ENCODE data around the gene CD7. TPM values are rescaled to one million over a fixed set of nuclear protein-coding genes. Genes with fewer than 3 reads are reported as not detected.
A peak's percentile ranks its signal among the peaks of the same experiment; 100 is the strongest.

CD7 gene
- total RNA-seq, 1 donor from 2014 or later: 345 TPM

GRCh38 chr17:82309656-82310570, 7.5 kb downstream of the CD7 start:
- Mint-ChIP-seq H3K36me3 (ENCODE audit: low read depth) (peaks cover 15% of the 10 kb centered on the region), H3K27ac (peak overlapping the region; percentile 2)

GRCh38 chr17:82305727-82306300, 11.6 kb downstream of the CD7 start:
- DNase-seq (ENCODE audit: low spot score): no peak
- intact Hi-C loops (cut with micrococcal nuclease): loop anchor here (1.0 kb wide), 1 partner anchor 8 kb away; no protein-coding TSS in a partner anchor
- Mint-ChIP-seq H3K27me3 (ENCODE audit: low read depth) (peaks cover 3% of the 10 kb centered on the region), H3K4me1 (ENCODE audit: low read depth) (peaks cover 34% of the 10 kb centered on the region), H3K9me3 (no peaks in the 10 kb centered on the region), H3K27ac (peak overlapping the region; percentile 88), H3K36me3 (ENCODE audit: low read depth) (no peaks in the 10 kb centered on the region), H3K4me3 (ENCODE audit: low read depth) (no peak overlapping the region)

More at GRCh38 chr17:82309656-82310570, 7.5 kb downstream of the CD7 start:
- no peak overlapping the region for H3K4me3 Mint-ChIP-seq (ENCODE audit: low read depth)
- DNase-seq (ENCODE audit: low spot score): no peak
- H3K27me3 Mint-ChIP-seq (ENCODE audit: low read depth): peaks cover 3% of the 10 kb centered on the region
- H3K4me1 Mint-ChIP-seq (ENCODE audit: low read depth): peaks cover 18% of the 10 kb centered on the region
- H3K9me3 Mint-ChIP-seq: no peaks in the 10 kb centered on the region
- intact Hi-C loops (cut with micrococcal nuclease): no loop called here

- no peak overlapping the region for H3K4me3 Mint-ChIP-seq (ENCODE audit: low read depth)
- H3K4me1 Mint-ChIP-seq (ENCODE audit: low read depth): peaks cover 42% of the 10 kb centered on the region
- H3K9me3 Mint-ChIP-seq: no peaks in the 10 kb centered on the region
- no peaks in the 10 kb centered on the region for H3K36me3 Mint-ChIP-seq (ENCODE audit: low read depth)
- intact Hi-C loops (cut with micrococcal nuclease): no loop called here
- H3K27ac Mint-ChIP-seq: peak overlapping the region; percentile 81
- no peak for DNase-seq (ENCODE audit: low spot score)
- peaks cover 3% of the 10 kb centered on the region for H3K27me3 Mint-ChIP-seq (ENCODE audit: low read depth)
Measured at GRCh38 chr17:82304826-82305726, 12.3 kb downstream of the CD7 start.

GRCh38 chr17:82303944-82304808, 13.2 kb downstream of the CD7 start:
- H3K27ac Mint-ChIP-seq: peak overlapping the region; percentile 67
- no peaks in the 10 kb centered on the region for H3K9me3 Mint-ChIP-seq
- no peak overlapping the region for H3K4me3 Mint-ChIP-seq (ENCODE audit: low read depth)
- peaks cover 3% of the 10 kb centered on the region for H3K27me3 Mint-ChIP-seq (ENCODE audit: low read depth)
- DNase-seq (ENCODE audit: low spot score): no peak
- H3K4me1 Mint-ChIP-seq (ENCODE audit: low read depth): peaks cover 49% of the 10 kb centered on the region
- no peaks in the 10 kb centered on the region for H3K36me3 Mint-ChIP-seq (ENCODE audit: low read depth)
- intact Hi-C loops (cut with micrococcal nuclease): no loop called here

- Mint-ChIP-seq H3K27ac (peak overlapping the region; percentile 77), H3K36me3 (ENCODE audit: low read depth) (no peaks in the 10 kb centered on the region), H3K4me1 (ENCODE audit: low read depth) (peaks cover 56% of the 10 kb centered on the region), H3K4me3 (ENCODE audit: low read depth) (peak overlapping the region; percentile 67), H3K9me3 (no peaks in the 10 kb centered on the region), H3K27me3 (ENCODE audit: low read depth) (peaks cover 3% of the 10 kb centered on the region)
- no peak for DNase-seq (ENCODE audit: low spot score)
- intact Hi-C loops (cut with micrococcal nuclease): loop anchor here (1.0 kb wide), 1 partner anchor 14 kb away; the partner anchor contains the start of gene CD7
Measured at GRCh38 chr17:82302991-82303943, 14.1 kb downstream of the CD7 start.

- H3K27me3 Mint-ChIP-seq (ENCODE audit: low read depth): no peaks in the 10 kb centered on the region
- H3K9me3 Mint-ChIP-seq: no peaks in the 10 kb centered on the region
- H3K36me3 Mint-ChIP-seq (ENCODE audit: low read depth): no peaks in the 10 kb centered on the region
- DNase-seq (ENCODE audit: low spot score): no peak
- H3K4me1 Mint-ChIP-seq (ENCODE audit: low read depth): peaks cover 56% of the 10 kb centered on the region
- H3K4me3 Mint-ChIP-seq (ENCODE audit: low read depth): peak overlapping the region; percentile 81
- intact Hi-C loops (cut with micrococcal nuclease): loop anchor here (1.0 kb wide), 1 partner anchor 15 kb away; the partner anchor contains the start of gene CD7
- peak overlapping the region; percentile 91 for H3K27ac Mint-ChIP-seq
Measured at GRCh38 chr17:82302568-82302963, 14.8 kb downstream of the CD7 start.

- intact Hi-C loops (cut with micrococcal nuclease): loop anchor here (1.0 kb wide), 1 partner anchor 15 kb away; the partner anchor contains the start of gene CD7
- Mint-ChIP-seq H3K9me3 (no peaks in the 10 kb centered on the region), H3K27ac (peak overlapping the region; percentile 91), H3K36me3 (ENCODE audit: low read depth) (no peaks in the 10 kb centered on the region), H3K4me3 (ENCODE audit: low read depth) (peak overlapping the region; percentile 81), H3K27me3 (ENCODE audit: low read depth) (no peaks in the 10 kb centered on the region), H3K4me1 (ENCODE audit: low read depth) (peaks cover 61% of the 10 kb centered on the region)
- DNase-seq (ENCODE audit: low spot score): peak; percentile 52
Measured at GRCh38 chr17:82301916-82302567, 15.4 kb downstream of the CD7 start.

- no peaks in the 10 kb centered on the region for H3K27me3 Mint-ChIP-seq (ENCODE audit: low read depth)
- peak overlapping the region; percentile 26 for H3K4me3 Mint-ChIP-seq (ENCODE audit: low read depth)
- peaks cover 60% of the 10 kb centered on the region for H3K4me1 Mint-ChIP-seq (ENCODE audit: low read depth)
- intact Hi-C loops (cut with micrococcal nuclease): no loop called here
- no peak for DNase-seq (ENCODE audit: low spot score)
- H3K27ac Mint-ChIP-seq: peak overlapping the region; percentile 80
- no peaks in the 10 kb centered on the region for H3K36me3 Mint-ChIP-seq (ENCODE audit: low read depth)
- no peaks in the 10 kb centered on the region for H3K9me3 Mint-ChIP-seq
Measured at GRCh38 chr17:82301300-82301915, 16.0 kb downstream of the CD7 start.

- H3K4me1 Mint-ChIP-seq (ENCODE audit: low read depth): peaks cover 57% of the 10 kb centered on the region
- H3K4me3 Mint-ChIP-seq (ENCODE audit: low read depth): peak overlapping the region; percentile 89
- peak; percentile 46 for DNase-seq (ENCODE audit: low spot score)
- H3K36me3 Mint-ChIP-seq (ENCODE audit: low read depth): no peaks in the 10 kb centered on the region
- H3K27me3 Mint-ChIP-seq (ENCODE audit: low read depth): no peaks in the 10 kb centered on the region
- peak overlapping the region; percentile 80 for H3K27ac Mint-ChIP-seq
- H3K9me3 Mint-ChIP-seq: no peaks in the 10 kb centered on the region
- intact Hi-C loops (cut with micrococcal nuclease): no loop called here
Measured at GRCh38 chr17:82300707-82301270, 16.6 kb downstream of the CD7 start.

GRCh38 chr17:82300228-82300627, 17.2 kb downstream of the CD7 start:
- Mint-ChIP-seq H3K4me1 (ENCODE audit: low read depth) (peaks cover 58% of the 10 kb centered on the region), H3K27me3 (ENCODE audit: low read depth) (no peaks in the 10 kb centered on the region), H3K27ac (peak overlapping the region; percentile 100), H3K9me3 (no peaks in the 10 kb centered on the region), H3K36me3 (ENCODE audit: low read depth) (no peaks in the 10 kb centered on the region), H3K4me3 (ENCODE audit: low read depth) (peak overlapping the region; percentile 89)
- DNase-seq (ENCODE audit: low spot score): no peak
- intact Hi-C loops (cut with micrococcal nuclease): no loop called here

Data from activated T-helper 2 cell treated with anti-CD3 and anti-CD28 coated beads, Interferon-gamma antibody, Interleukin-2, Interleukin-4, amounts not matched to agents 10 μg/mL and 5 μg/mL and 100 μg/mL, durations not matched to agents 14 hours and 24 hours and 36 hours (primary cell).